GM18511 (cell line): ENCODE measurements around the gene SSBP3.

Experiments used
- ATAC-seq: cut with Tn5 transposase; IDR thresholded peaks from one replicate; pipeline ENCODE4 v1.9.1; 2021; ENCODE audit warnings: mild to moderate bottlenecking, moderate library complexity; ENCODE audit not compliant: unreplicated experiment

SSBP3 gene

DNA sequence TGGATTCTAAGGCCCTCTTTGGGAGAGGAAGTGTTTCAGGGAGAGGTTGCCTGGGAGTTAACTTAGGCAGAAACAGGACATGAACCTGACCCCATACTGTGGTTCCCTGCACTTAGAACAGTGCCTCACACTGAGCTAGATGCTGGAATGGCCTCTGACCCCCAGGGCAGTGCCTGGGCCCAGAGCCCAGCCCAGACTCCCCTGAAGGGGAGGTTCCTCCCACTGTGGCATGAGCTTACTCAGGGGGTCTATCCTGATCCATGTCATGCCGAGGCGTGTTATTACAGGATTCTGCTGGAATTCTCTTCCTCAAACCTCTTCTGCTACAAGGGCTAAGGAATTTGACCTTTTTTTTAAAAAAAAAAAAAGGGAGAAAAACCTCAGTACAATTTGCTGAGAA is 134.1 kb downstream of the SSBP3 start:
- ATAC-seq: no peak

DNA sequence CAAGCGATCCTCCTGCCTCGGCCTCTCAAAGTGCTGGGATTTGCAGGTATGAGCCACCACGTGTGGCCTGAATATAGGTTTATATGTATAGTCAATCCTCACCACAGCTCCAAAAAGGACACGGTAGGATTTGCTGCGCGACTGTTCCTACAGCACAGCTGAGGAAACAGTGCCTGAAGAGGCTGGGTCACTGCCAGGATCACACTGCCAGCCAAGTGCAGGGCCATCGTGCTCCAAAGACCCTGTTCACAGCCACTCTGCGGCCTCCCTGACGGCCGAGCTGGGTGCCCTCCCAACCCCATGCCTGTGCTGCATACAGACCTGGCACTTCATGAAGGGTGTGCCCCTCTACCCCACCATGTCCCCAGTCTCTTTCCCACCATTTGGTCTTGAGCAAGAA is 134.9 kb downstream of the SSBP3 start:
- ATAC-seq: no peak

DNA sequence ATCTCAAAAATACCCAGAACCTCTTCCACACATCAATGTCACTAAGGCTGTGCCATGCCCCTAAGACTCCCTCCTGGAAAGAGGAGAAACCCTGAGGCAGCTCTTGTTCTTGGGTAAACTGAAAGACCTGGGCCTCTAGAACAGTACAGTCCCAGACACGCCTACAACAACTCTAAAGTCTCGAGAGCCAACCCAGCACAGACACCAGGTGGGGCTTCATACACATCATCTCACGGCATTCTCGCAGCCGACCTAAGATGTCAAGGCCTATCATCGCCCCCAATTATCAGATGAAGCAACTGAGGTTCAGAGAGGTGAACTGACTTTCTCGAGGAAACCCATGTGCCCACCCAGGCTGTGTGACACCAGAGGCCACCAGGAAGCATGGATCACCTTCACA is 135.7 kb downstream of the SSBP3 start:
- no peak for ATAC-seq

DNA sequence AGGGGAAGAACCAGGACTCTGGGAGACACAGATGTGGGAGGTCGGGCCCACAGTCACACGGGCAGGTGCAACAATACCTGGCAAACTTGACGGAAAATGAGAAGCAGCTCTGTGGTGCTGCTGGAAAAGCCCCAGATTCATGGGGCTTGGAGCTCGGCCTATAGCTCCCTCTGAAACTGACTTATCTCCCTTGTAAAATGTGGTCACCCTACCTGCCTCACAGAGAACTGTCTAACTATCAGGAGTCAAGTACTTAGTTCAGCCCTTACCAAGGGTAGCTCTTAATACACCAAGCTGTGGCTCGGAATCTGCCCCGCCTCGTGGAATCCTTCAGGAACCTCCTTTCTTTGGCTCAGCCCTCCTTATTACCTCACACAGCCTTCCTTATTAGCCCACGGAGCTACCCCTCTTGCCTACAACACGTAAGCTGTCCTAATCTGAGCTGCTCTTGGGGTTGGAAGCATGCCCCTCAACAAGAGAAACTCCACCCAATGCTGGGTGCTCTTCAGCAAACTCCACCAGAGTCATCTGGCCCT is 137.4 kb downstream of the SSBP3 start:
- ATAC-seq: no peak

DNA sequence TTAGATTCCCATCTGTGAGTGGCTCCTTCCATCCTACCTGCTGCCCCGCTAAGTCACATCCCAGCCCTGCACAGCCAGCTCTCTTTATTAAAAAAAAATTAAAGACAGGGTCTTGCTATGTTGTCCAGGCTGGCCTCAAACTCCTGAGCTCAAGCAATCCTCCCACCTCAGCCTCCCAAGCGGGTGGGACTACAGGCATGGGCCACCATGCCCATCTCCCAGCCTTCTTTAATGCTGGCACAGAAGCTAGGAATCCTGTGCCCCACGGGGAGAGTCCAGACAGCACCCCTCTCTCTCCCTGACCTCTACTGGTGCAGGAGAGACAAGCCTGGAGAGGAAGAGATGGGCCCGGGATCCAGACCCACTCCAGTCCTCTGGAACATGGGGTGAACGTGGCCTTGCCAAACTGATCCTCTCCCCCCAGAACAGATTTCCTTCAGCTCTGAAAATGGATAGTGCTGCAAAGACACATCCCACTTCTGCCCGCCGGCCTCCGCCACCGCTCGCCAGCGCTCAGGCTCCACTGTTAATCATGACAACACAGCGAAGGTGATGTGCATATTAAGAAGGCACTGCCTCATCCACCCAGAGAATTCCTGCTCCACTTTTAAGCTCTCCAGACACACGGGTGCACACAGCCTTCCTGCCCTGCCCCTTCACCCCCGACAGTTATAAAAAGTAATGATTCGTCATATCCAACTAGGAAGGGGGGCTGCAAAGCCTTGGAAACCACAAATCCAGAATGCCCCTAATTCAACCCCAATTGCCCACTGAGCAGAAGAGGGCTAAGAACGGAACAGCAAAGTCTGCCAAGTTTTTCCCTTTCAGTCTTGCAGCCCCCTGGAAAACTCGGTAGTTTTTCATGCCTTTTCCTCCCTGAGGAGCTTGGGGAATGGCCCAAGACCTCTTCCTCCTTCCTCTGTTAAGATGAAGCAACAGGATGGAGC is 138.1 kb downstream of the SSBP3 start:
- no peak for ATAC-seq

DNA sequence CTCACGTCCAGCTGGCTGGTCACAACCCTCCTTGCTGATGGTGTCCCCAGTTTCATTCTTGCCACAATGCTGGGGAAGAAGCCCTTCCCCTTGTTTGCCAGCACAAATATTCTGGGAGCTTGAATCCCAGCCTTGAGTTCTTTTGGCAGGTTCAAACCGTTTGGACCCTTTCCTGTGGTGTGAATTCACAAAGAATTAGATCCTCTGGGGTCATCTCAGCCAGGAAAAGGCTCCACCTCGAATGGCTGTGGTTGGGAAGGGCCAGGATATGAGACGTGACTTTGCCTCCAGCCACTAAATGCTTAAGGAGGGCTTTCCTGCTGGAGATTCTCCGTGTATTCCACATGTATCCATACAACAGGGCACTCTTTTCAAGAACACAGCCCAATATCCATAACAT is 139.3 kb downstream of the SSBP3 start:
- no peak for ATAC-seq

GRCh38 chr1:54266195-54266594 is 140.0 kb downstream of the SSBP3 start:
- no peak for ATAC-seq

- ATAC-seq: no peak
These were observed 140.5 kb downstream of the SSBP3 start for GRCh38 chr1:54265659-54266058.

GRCh38 chr1:54265126-54265525 is 141.1 kb downstream of the SSBP3 start:
- no peak for ATAC-seq

- ATAC-seq: no peak
These were observed 142.5 kb downstream of the SSBP3 start for GRCh38 chr1:54263601-54264226.

DNA sequence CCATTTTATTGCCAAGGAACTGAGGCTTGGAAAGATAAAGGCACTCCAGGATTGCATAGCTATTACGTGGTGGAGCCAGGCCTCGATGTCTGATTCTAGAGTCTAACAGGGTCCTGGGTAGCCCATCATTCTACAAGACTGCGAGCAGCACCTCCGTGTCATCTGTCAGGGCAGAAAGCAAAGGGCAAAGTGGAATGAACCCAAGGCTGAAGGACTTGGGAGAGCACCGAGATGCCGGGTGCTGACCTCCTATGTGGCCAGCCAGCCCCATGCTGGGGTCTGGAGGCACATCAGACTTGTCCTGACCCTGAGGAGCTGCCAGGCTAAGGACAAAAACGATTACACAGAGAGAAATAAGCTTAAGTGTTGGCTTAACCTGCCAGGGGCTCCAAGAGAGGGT is 143.9 kb downstream of the SSBP3 start:
- no peak for ATAC-seq

- no peak for ATAC-seq
These were observed 145.4 kb downstream of the SSBP3 start for GRCh38 chr1:54260810-54261209.

DNA sequence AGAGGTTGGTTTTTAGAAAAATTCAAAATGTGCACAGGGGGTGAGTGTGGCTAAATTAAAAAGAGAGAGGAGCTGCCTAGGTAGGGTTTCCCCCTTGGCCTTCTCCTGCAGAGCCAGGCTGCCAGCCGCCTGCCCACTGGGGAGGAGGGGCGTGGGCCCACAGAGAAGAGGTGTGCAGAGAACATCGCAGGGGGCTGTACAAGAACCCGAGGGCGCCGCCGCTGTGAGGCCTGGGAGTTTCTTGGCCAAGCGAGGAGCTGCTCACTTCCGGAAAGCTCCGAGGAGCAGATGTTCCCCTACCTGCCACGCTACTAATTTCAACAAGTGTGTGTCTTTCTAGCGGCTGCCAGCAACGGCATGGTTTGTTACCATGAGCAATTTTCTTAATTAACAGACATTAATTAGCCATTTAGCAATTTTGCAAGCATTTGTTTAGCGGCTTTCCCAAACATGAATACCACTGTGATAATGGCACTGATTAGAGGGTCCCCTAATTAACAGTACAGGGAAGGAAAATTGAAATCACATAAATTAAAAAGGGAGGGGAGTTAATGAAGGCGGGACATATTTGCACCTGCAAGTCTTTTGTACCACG is 146.6 kb downstream of the SSBP3 start:
- ATAC-seq: no peak

GRCh38 chr1:54257876-54258275 is 148.3 kb downstream of the SSBP3 start:
- no peak for ATAC-seq

DNA sequence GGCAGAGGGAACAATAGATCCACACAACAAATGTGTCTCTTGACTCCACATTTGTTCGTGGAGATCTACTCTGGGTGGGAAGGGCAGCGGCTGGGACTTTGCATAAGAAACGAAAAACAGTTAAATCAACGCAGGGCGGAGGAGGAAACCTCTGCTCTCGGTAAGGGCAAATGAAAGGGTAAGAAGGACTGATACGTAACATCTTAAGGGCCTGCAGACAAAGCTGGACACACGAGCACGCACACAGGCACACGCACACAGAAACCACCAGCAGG is 148.9 kb downstream of the SSBP3 start:
- no peak for ATAC-seq

DNA sequence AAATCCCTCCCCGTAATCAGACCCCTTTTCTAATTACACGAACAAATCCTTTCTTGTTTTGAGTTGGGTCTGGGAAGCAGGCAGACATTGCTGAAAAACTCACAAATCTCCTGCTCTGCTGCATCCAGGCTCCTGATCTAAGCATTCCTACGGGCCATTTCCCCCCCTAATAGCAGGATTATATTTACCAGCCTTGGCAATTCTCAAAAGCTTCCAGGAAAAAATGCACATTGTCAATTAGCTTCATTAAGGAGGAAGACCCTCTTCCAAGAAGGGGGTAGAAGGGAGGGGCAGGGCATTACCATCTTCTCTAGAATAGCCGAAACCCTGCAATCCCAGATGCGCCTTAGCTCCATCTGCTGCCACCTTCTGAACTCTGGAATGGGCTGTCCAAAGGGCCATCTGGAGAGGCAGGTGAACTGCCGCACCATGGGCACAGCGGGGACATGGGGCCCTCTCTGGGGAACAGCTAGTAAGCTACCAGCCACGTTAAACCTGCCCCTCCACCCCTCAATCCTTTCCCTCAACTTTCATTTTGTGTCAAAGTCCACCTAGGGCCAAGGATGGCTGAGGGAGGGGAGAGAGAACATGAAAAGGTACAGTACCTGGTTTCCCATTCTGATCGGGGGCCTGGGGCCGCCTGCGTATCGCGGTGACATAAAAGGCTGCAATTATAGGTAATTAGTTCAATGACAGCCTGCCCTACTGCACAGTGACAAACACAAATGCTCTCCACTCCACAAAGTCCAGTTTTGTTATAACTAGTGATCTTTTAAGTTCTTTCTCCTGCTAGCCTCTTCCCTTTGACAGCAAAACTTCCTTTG is 149.5 kb downstream of the SSBP3 start:
- no peak for ATAC-seq

- ATAC-seq: no peak
These were observed 151.0 kb downstream of the SSBP3 start for GRCh38 chr1:54255026-54255702.

DNA sequence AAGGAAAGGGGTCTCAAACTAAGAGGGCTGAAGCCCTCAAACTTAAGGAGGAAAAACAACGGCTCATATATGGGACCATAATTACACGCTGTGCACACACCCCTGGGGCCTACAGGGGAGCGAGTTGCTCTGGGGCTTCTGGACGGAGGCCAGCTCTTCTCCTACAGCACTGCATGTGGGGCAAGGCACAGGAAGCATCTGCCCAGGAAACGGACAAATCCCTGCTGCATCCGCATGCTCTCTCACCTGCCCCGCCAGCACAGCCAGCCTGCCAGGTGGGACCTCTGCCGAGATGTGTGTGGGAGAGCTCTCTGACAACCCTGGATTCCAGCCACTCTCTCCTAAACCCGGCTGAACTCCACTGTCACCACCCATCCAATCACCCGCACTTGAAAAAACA is 152.1 kb downstream of the SSBP3 start:
- ATAC-seq: no peak

DNA sequence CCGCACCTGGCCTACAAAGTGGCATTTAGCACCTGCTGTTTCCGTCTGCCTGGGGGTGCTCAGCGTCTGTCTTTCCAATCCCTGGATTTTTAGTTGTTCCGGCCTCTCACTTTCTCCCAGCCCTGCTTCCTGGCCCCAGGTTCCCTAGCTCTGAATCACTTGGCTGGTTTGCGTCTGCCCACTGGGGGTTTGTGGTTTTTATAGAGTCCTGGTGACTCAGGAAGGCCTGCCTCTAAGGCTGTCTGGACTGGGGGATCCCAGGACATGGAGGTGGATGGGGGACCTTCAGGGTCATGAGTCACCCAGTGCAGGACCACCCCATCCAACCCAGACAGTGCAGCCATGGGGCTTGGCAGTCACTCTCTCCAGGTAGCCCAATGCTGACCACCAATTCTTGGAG is 152.7 kb downstream of the SSBP3 start:
- no peak for ATAC-seq

DNA sequence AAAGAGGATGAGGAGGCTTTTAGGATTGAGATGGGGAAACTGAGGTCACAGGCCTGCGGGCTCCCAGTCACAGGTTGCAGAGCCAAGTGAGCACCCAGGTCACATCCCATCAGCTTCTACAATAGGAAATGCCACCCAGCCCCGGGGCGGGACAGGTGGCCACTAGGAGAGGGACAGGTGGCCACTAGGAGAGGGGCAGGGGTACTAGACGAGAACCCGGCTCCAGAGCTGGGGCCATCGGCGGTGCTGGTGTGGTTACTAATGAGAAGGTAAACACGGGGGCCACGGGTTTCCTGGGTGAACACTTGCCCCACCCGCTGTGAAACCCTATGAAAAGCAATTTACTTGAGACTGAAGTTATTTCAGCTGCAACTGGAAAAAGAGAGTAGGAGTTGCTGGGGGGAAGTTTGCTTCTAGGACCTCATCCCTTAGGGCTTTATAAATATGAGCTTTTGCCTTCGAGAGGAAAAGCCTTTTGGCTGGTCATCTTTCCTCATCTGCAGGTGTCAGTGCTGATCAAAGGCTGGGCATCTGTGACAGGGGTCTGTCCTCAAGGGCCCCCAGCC is 153.7 kb downstream of the SSBP3 start:
- ATAC-seq: no peak
